GM10266 (cell line): ENCODE measurements around the gene SS18.

Experiments used
- DNase-seq: peaks from one replicate; pipeline ENCODE4 v3.0.0; 2012; ENCODE audit errors: extremely low spot score
- TF ChIP-seq, protein P1 (sequence below): IDR thresholded peaks from 2 replicates; pipeline ENCODE4 v1.5.1; 2012; ENCODE audit warnings: mild to moderate bottlenecking, low read depth; ENCODE audit not compliant: control insufficient read depth, insufficient read depth; ENCODE audit errors: missing control alignments

The SS18 gene

DNA sequence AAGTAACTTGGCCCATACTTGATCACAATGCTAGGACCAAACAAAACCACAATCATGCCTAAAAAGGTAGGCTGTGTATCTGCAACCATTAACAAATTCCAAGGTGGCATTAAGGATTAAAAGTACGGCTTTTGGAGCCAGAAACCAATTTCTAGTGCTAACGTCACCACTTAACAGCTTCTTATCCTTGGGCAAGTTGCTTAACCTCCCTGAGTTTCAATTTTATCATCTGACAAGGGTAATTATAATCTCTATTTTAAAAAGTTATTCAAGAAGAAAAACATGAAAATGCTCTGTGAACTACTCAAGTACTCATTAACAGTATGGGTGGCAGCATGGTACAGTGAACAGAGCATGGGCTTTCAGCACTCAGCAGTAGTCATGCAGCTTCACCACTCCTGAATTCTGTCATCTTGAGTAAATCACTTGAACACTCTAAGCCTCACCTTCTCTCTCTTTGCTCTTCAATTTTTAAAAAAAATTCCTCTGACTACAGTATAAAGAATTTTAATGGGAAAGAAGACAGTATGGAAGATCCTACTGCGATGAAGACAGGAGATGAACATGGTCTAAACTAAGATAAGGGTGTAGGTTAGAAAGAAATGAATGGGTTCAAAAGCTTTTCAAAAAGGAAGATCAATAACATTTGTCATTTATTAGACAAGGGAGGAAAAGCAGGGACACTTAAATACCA is 69.2 kb downstream of the SS18 start:
- TF ChIP-seq, protein P1, sequence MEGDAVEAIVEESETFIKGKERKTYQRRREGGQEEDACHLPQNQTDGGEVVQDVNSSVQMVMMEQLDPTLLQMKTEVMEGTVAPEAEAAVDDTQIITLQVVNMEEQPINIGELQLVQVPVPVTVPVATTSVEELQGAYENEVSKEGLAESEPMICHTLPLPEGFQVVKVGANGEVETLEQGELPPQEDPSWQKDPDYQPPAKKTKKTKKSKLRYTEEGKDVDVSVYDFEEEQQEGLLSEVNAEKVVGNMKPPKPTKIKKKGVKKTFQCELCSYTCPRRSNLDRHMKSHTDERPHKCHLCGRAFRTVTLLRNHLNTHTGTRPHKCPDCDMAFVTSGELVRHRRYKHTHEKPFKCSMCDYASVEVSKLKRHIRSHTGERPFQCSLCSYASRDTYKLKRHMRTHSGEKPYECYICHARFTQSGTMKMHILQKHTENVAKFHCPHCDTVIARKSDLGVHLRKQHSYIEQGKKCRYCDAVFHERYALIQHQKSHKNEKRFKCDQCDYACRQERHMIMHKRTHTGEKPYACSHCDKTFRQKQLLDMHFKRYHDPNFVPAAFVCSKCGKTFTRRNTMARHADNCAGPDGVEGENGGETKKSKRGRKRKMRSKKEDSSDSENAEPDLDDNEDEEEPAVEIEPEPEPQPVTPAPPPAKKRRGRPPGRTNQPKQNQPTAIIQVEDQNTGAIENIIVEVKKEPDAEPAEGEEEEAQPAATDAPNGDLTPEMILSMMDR, result no peak
- no peak for DNase-seq

DNA sequence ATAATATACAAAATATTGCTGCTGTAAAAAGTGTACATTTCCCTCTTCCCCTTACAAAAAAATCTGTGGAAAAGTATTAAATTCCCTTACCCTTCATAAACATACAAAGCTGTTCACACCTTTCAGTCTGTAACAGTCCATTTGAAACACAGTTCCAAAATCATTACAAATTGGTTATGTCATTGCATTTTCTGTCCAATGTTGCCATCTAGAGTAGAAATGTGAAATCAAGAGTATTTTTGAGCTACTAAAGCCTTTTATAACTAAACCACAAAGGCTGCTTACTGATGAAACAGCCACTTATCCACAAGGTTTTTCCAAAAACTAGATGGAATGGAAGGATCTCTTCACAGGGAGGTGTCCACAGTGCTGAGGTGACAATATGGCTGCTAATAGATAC is 72.5 kb downstream of the SS18 start:
- TF ChIP-seq, protein P1, result peak; percentile 21
- DNase-seq, result peak; percentile 6

DNA sequence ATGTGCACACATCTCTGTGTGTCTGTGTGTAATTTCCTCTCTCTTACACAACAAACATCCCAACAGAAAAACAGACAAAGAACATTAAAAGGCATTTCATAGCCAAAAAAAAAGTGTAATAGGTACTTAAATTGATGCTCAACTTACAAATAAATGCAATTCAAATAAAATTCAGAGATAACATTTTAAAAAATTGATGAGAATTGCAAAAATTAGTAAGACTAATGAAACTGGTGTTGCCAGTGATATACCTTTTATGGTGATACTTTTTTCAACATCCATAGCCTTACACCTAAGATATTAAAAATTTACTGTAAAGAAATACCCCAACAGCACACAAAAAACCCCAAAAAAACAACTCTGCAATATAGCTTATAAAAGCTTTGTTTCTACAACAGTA is 76.0 kb downstream of the SS18 start:
- TF ChIP-seq, protein P1, result no peak

DNA sequence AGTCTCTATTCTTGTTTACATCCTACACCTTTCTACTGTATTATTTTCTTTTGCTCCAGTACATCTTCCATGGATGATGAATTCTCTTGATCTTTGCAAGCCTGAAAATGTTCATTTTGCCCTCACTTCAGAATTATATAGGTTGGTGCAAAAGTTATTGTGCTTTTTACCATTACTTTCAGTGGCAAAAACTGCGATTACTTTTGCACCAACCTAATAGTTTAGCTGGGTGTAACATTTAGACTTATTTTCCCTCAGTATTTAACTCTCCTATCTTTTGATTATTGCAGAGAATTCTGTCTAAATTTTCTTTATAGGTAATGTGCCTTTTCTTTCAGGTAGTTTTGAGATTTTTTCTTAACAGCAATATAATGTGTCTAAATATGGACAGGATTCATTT is 81.8 kb downstream of the SS18 start:
- TF ChIP-seq, protein P1, result no peak
- DNase-seq, result no peak

More for the DNA sequence above, 76.0 kb downstream of the SS18 start:
- DNase-seq, result no peak

DNA sequence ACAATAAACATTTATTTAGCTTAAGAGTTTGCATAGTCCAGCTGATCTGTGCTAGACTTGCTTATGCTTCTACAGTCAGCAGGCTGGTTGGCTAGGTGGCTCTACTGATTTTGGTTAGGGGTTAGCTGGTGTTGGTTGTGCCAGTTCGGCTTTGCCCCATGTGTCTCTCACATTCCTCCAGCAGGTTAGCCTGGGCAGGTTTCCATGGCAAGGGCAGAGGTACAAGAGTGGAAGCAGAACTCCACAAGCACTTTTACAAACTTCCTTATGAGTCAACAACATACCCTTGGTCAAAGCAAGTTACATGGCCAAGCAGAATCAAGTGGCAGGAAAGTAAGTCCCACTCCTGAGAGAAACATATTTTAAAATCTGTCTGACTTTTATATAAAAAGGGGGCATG is 82.3 kb downstream of the SS18 start:
- TF ChIP-seq, protein P1, result no peak
- DNase-seq, result no peak

DNA sequence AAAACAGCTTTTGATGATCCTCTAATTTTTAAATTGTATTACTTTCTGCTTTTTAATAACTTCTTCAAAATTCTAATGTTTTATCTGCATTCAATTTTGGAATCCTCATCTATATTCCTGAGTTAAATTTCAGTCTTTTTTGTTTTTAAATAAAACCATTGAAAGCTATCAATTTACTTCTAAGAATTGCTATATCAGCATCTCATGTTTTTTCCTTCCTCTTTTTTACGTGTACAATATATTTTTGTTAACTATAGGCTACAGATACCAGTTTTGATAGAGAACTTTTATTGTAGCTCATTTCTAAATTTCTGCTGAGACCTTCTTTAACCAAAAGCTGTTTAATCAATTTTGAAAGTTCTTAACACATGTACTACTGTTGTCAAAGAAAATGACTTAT is 84.5 kb downstream of the SS18 start:
- no peak for DNase-seq
- TF ChIP-seq, protein P1, result no peak

DNA sequence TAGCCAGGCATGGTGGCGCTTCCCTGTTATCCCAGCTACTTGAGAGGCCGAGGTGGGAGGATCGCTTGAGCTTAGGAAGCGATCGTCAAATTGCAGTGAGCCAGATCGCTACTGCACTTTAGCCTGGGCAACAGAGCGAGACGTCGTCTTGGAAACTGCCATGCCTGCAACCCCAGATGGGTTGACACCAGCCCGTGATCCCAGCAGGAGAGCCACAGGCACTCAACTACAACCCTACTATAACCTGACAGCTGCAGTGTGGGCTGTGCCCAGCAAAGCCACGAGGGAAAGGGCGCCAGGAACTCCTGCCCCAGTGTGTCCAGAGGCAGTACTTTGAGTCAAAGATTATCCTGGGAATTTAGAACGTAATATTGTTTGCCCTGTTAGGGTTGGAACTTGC is 85.6 kb downstream of the SS18 start:
- DNase-seq, result no peak
- TF ChIP-seq, protein P1, result no peak
